ENCODE measurements around the gene RHOXF1. TPM values are rescaled to one million over a fixed set of nuclear protein-coding genes. Genes with fewer than 3 reads are reported as not detected.

RHOXF1 gene, protein sequence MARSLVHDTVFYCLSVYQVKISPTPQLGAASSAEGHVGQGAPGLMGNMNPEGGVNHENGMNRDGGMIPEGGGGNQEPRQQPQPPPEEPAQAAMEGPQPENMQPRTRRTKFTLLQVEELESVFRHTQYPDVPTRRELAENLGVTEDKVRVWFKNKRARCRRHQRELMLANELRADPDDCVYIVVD
- not detected in 2 replicates for total RNA-seq

DNA sequence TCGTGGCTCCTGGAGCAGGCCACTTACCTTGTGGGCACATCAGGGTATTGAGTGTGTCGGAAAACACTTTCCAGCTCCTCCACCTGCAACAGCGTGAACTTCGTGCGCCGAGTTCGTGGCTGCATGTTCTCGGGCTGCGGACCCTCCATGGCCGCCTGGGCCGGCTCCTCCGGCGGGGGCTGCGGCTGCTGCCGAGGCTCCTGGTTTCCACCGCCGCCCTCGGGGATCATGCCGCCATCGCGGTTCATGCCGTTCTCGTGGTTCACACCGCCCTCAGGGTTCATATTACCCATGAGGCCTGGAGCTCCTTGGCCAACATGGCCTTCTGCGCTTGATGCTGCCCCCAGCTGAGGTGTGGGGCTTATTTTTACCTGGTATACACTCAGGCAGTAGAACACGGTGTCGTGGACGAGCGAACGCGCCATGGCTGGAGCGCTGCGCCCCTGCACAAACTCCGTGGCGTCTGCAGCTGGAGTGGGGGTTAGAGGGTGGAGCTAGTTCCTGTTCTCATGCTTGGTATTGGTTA, at the start of gene RHOXF1:
TSS of gene RHOXF1 (minus strand) at position 476 of the 526 bp plus-strand sequence. CDS start at position 425, 51 bp downstream.

DNA sequence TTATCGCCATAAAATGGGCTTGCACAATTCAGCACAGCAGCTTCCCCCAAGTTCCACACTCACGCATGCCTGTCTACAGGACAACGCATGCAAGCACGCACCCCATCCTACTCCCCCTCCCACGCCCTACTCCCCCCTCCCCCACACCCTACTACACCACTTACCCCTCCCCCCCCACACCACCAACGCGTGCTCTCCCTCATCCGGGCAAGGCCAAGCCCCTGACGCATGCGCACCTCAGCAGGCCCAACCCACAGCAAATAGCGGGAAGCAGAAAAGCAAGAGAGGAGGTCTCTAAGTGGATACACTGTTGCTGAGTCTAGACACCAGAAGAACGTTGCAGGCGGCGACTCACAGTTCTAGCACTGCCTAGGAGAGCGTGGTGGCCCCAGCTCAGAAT, 42.6 kb upstream of the RHOXF1 start, which contains the start of gene RHOXF2:
TSS of gene RHOXF2 (plus strand) at position 301 of the 400 bp plus-strand sequence. CDS start 138 bp downstream, outside the sequence.

DNA sequence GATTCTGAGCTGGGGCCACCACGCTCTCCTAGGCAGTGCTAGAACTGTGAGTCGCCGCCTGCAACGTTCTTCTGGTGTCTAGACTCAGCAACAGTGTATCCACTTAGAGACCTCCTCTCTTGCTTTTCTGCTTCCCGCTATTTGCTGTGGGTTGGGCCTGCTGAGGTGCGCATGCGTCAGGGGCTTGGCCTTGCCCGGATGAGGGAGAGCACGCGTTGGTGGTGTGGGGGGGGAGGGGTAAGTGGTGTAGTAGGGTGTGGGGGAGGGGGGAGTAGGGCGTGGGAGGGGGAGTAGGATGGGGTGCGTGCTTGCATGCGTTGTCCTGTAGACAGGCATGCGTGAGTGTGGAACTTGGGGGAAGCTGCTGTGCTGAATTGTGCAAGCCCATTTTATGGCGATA, 38.1 kb downstream of the RHOXF1 start, which contains the start of gene RHOXF2B:
TSS of gene RHOXF2B (minus strand) at position 101 of the 400 bp plus-strand sequence. CDS start 138 bp downstream, outside the sequence.

Other genes starting within 250 kb of the RHOXF1 start
- gene RNF113A, start 244.2 kb downstream of the RHOXF1 start, total RNA-seq, result 13.7 and 17.2 TPM in 2 replicates
- gene NDUFA1, start 244.1 kb downstream of the RHOXF1 start, total RNA-seq, result 29.8 and 58.3 TPM in 2 replicates
- gene AKAP14, start 220.0 kb downstream of the RHOXF1 start, total RNA-seq, result not detected in 2 replicates
- gene NKAP, start 172.2 kb downstream of the RHOXF1 start, total RNA-seq, result 4.0 and 4.8 TPM in 2 replicates
- not detected in 2 replicates for gene RHOXF2B, start 38.2 kb downstream of the RHOXF1 start, total RNA-seq
- not detected in 2 replicates for gene RHOXF2, start 42.7 kb upstream of the RHOXF1 start, total RNA-seq
- 10.5 and 10.9 TPM in 2 replicates for gene ZBTB33, start 134.9 kb upstream of the RHOXF1 start, total RNA-seq
- gene TMEM255A, start 195.5 kb upstream of the RHOXF1 start, total RNA-seq, result under 0.01 TPM in 1 of 2 replicates, not detected in the other
- not detected in 2 replicates for gene ATP1B4, start 246.2 kb upstream of the RHOXF1 start, total RNA-seq

Data from smooth muscle cell of trachea (primary cell).